MV-4-11 (cell line): Measurements from ENCODE around the gene NOX3.
"Not testable (repeated sequence)": the region's sequence is repeated elsewhere in the genome, so short reads cannot be mapped to it uniquely, and the experiment has no call there.

Experiments used
- DNase-seq: peaks from one replicate; lab custom pipeline; 2025; lab: John Stamatoyannopoulos, UW

The NOX3 gene

DNA sequence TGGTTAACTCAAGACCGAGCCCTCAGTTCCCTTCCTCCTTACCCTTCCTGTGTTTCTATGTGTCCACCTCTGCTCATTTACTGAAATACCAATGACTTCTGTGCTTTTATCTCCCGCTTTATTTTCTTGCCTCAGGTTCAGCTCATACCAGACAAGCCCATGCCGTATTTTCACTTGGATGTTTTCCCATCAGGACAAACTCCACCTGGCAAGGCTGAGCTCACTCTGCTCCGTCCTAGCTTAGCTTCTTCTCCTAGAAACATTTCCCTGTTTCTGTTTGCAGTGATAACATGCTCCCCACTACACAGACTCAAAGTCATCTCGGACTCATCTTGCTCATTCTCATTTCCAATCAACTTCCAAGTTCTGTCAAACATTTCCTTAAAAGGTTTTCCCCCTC, 84.4 kb downstream of the NOX3 start:
- no peak for DNase-seq

DNA sequence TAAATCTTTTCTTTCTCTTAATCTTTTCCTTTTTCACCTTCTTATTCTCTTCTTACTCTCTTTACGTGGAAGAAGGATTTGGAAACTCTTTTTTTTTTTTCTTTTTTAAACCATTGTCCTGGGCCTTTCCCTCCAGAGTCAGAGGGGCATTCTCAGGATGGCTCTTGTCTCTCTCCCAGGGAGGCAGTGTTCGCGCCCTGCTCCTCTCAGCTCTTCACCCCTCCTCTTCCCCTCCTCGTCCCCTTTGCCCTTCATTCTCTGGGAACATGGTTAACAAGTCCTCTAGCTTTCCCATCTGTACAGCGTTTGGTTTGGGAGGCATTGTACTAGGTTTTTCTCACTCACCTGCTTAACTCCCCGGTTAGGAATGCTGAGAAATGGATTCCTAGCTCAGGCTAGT, 89.3 kb downstream of the NOX3 start:
- no peak for DNase-seq

- DNase-seq: no peak
Measured at GRCh38 chr6:155364844-155365437, 90.7 kb downstream of the NOX3 start.

DNA sequence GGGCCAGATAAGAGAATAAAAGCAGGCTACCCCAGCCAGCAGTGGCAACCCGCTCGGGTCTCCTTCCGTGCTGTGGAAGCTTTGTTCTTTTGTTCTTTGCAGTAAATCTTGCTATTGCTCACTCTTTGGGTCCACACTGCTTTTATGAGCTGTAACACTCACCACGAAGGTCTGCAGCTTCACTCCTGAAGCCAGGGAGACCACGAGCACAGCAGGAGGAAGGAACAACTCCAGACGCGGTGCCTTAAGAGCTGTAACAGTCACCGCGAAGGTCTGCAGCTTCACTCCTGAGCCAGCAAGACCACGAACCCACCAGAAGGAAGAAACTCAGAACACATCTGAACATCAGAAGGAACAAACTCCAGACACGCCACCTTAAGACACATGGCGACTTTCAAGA, 91.6 kb downstream of the NOX3 start:
- peak; percentile 45 for DNase-seq

DNA sequence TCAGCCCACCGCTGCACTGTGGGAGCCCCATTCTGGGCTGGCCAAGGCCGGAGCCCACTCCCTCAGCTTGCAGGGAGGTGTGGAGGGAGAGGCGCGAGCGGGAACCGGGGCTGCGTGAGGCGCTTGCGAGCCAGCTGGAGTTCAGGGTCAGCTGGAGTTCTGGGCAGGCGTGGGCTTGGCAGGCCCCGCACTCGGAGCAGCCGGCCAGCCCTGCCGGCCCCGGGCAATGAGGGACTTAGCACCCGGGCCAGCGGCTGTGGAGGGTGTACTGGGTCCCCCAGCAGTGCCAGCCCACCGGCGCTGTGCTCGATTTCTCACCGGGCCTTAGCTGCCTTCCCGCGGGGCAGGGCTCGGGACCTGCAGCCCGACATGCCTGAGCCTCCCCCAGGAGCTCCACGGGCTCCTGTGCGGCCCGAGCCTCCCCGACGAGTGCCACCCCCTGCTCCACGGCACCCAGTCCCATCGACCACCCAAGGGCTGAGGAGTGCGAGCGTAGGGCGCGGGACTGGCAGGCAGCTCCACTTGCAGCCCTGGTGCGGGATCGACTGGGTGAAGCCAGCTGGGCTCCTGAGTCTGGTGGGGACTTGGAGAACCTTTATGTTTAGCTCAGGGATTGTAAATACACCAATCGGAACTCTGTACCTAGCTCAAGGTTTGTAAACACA, 92.5 kb downstream of the NOX3 start:
- DNase-seq: not testable (repeated sequence)

GRCh38 chr6:155354167-155354566, 101.5 kb downstream of the NOX3 start:
- DNase-seq: no peak

GRCh38 chr6:155352811-155353210, 102.8 kb downstream of the NOX3 start:
- no peak for DNase-seq

DNA sequence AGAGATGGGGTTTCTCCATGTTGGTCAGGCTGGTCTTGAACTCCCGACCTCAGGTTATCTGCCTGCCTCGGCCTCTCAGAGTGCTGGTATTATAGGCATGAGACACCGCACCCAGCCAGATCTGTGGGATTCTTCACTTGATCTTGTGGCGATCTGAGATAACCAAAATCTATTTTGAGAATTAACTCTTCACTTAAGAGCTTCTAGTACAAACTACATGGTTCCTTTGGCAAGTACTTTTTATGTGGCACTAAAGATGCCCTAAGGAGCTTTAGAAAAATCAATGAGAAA, 103.6 kb downstream of the NOX3 start:
- no peak for DNase-seq

GRCh38 chr6:155351273-155352129, 104.1 kb downstream of the NOX3 start:
- no peak for DNase-seq

- no peak for DNase-seq
Measured at GRCh38 chr6:155349956-155350355, 105.7 kb downstream of the NOX3 start.

- no peak for DNase-seq
Measured at GRCh38 chr6:155349129-155349528, 106.5 kb downstream of the NOX3 start.

DNA sequence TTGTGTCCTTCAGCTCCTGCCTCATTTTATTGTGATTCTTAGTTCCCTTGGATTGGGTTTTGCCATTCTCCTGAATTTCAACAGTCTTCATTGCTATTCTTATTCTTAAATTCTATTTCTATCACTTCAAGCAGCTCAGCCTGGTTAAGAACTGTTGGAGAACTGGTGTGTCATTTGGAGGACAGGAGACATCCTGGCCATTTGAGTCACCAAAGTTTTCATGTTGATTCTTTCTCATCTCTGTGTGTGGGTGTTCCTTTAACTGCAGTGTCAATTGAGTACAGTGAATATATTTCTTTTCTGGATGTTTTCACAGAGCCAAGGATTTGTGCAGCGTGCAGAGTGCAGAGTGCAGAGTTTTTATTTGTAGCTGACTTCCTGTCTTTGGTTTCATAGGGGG, 107.8 kb downstream of the NOX3 start:
- DNase-seq: no peak

DNA sequence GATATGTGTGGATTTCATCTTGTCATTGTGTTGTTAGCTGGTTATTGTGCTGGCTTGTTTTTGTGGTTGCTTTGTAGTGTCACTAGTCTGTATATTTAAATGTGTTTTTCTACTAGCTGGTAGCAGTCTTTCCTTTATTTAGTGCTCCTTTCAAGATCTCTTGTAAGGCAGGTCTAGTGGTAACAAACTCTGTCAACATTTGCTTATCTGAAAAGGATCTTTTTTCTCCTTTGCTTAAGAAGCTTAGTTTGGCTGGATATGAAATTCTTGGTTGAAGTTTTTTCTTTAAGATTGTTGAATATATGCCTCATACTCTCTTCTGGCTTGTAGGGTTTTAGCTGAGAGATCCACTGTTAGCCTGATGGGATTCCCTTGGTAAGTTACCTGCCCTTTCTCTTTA, 108.7 kb downstream of the NOX3 start:
- DNase-seq: no peak
